Measurements from ENCODE around the gene SCN11A. TPM values are rescaled to one million over a fixed set of nuclear protein-coding genes. Genes with fewer than 3 reads are reported as not detected.

The SCN11A gene
- total RNA-seq, 6 donors from 2014 or later, result 0.09 to 1.0 (median 0.10) TPM; not detected in 1

DNA sequence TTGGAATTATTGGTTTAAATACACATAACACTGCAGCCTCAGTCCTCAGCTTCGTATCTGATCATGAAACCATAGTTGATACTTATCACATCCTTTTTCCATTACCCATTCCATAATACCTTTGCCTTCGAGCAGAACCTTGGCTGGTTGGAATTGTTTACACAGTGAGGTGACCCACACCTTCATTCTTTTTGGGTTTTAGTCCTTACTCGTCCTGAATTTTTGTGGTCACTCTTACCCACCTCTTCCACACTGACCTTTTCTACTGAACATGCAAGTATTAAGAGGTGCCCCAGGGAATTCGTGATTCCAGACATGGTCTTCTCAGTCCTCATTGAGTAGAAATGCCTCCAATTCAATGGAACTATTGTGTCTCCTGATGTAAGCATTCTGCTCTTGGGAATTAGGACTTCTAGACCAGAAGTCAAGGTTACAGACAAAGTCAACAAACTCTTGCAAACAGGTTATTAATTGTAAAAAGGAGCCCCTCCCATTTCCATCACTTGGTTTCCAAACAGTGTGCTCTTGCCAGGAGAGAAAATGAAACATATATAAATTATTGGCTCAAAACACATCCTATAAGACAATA is 37.7 kb downstream of the SCN11A start:
- 65 to 66% methylated on average over 4 of the region's 4 CpGs for WGBS, 2 donors
- no peaks in the 10 kb centered on the region for H3K4me1 ChIP-seq
- no peaks in the 10 kb centered on the region for H3K9me3 ChIP-seq
- no peaks in the 10 kb centered on the region for H3K36me3 ChIP-seq
- no peak for DNase-seq
- no peak overlapping the region for H3K4me3 ChIP-seq
- no peaks in the 10 kb centered on the region for H3K27me3 ChIP-seq
- H3K27ac ChIP-seq, result no peak overlapping the region
- ATAC-seq (ENCODE audit: low FRiP score in 2 of 2), result no peak
- no peak for TF ChIP-seq EP300 (IDR thresholded peaks at IDR 0.05)
- TF ChIP-seq CTCF (IDR thresholded peaks at IDR 0.05), result no peak
- no peak for TF ChIP-seq POLR2AphosphoS5 (IDR thresholded peaks at IDR 0.05)
- TF ChIP-seq POLR2A (IDR thresholded peaks at IDR 0.05), result no peak

DNA sequence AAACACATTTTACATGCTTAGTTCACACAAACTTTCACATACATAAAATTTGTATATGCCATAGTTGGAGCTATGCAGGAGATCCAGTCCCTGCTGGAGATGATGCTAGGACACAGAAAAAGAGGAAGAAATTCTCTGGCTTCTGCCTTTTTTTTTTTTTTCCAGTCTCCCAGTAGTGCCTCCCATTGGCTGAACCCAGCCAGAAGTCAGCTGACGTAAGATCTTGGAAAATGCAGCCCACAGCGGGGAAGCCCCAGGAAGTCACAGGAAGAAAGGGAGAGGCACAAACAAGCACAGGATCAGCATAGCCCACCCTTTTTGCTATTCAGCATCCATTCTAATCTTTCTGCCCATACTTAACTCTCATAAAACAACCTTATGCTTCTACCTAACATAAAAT is 38.5 kb downstream of the SCN11A start:
- Histone ChIP-seq H3K4me1 (no peaks in the 10 kb centered on the region), H3K4me3 (no peak overlapping the region), H3K27me3 (no peaks in the 10 kb centered on the region), H3K36me3 (no peaks in the 10 kb centered on the region), H3K27ac (no peak overlapping the region), H3K9me3 (no peaks in the 10 kb centered on the region)
- 38 to 44% methylated on average over 2 of the region's 2 CpGs for WGBS, 2 donors
- TF ChIP-seq EP300 (IDR thresholded peaks at IDR 0.05) (no peak), POLR2A (IDR thresholded peaks at IDR 0.05) (no peak), POLR2AphosphoS5 (IDR thresholded peaks at IDR 0.05) (no peak), CTCF (IDR thresholded peaks at IDR 0.05) (no peak)
- ATAC-seq (ENCODE audit: low FRiP score in 2 of 2) (peak in 1 of 2 donors; percentile 51), DNase-seq (no peak)

DNA sequence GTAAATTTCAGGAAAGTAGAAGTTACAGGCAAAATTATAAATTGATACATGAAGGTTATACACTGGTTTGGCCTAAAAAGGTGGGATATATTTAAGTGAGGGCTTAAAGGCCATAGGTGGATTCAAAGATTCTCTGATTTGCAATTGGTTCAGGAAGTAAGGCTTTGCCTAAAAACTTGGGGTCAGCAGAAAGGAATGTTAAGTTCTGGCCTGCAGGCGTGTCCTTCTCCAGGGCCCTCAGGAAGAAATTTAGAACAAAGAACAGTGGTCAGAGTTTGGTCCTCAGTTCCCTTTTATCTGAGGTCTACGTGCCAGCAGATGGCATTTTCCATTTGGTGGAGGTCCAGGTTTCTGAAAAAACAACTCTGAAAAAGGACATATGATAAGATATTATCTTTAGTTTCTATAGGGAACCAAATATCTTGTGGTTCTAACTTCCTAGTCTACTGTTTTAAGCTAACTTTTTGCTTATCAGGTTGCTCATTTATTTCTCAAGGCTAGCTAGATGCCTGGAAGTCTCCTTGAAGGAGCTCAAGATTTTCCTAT is 40.5 kb downstream of the SCN11A start:
- Histone ChIP-seq H3K4me3 (no peak overlapping the region), H3K4me1 (no peaks in the 10 kb centered on the region), H3K27ac (no peak overlapping the region), H3K9me3 (no peaks in the 10 kb centered on the region), H3K36me3 (no peaks in the 10 kb centered on the region), H3K27me3 (no peaks in the 10 kb centered on the region)
- TF ChIP-seq EP300 (IDR thresholded peaks at IDR 0.05) (no peak), CTCF (IDR thresholded peaks at IDR 0.05) (no peak), POLR2AphosphoS5 (IDR thresholded peaks at IDR 0.05) (no peak), POLR2A (IDR thresholded peaks at IDR 0.05) (no peak)
- WGBS, 2 donors, result 43 to 67% methylated on average over 2 of the region's 2 CpGs
- no peak for ATAC-seq (ENCODE audit: low FRiP score in 2 of 2)
- no peak for DNase-seq

GRCh38 chr3:39005295-39005694 is 46.4 kb downstream of the SCN11A start:
- no peak overlapping the region for H3K27ac ChIP-seq
- no peaks in the 10 kb centered on the region for H3K4me1 ChIP-seq
- 54 to 67% methylated on average over 2 of the region's 2 CpGs for WGBS, 2 donors
- no peak for DNase-seq
- no peaks in the 10 kb centered on the region for H3K9me3 ChIP-seq
- no peaks in the 10 kb centered on the region for H3K27me3 ChIP-seq
- no peak overlapping the region for H3K4me3 ChIP-seq
- H3K36me3 ChIP-seq, result no peaks in the 10 kb centered on the region
- ATAC-seq (ENCODE audit: low FRiP score in 2 of 2), result no peak
- TF ChIP-seq EP300 (IDR thresholded peaks at IDR 0.05) (no peak), CTCF (IDR thresholded peaks at IDR 0.05) (no peak), POLR2A (IDR thresholded peaks at IDR 0.05) (no peak), POLR2AphosphoS5 (IDR thresholded peaks at IDR 0.05) (no peak)

Small RNAs within 50 kb of the gene (small RNA-seq; reads per million reads assigned to genes)
- gene RNU6-1227P, result 0 reads per million in 4 donors

Other genes starting within 250 kb of the SCN11A start
- gene SCN10A, start 235.7 kb downstream of the SCN11A start, total RNA-seq, result not detected
- gene WDR48, start 72 bp upstream of the SCN11A start, total RNA-seq, result 10 to 100 TPM in 5 of 6 donors, 1 to 10 TPM in 1; 9.7 to 30.2 (median 25.5) TPM
- gene GORASP1, start 55.7 kb upstream of the SCN11A start, total RNA-seq, result 10 to 100 TPM; 71.1 to 99.5 (median 79.8) TPM
- gene TTC21A, start 55.7 kb upstream of the SCN11A start, total RNA-seq, result 10 to 100 TPM in 4 of 6 donors, 1 to 10 TPM in 2; 7.4 to 52.4 (median 14.3) TPM
- gene CSRNP1, start 101.6 kb upstream of the SCN11A start, total RNA-seq, result 100 to 1,000 TPM in 1 of 6 donors, 10 to 100 TPM in 5; 32.5 to 128 (median 82.4) TPM
- 1 to 10 TPM in 1 of 6 donors, under 1 TPM in 2, not detected in 3; 0.07 to 1.2 (median 0.10) TPM for gene XIRP1, start 140.7 kb upstream of the SCN11A start, total RNA-seq
- gene CX3CR1, start 228.1 kb upstream of the SCN11A start, total RNA-seq, result 10 to 100 TPM in 1 of 6 donors, 1 to 10 TPM in 4, under 1 TPM in 1; 0.59 to 15.3 (median 2.5) TPM

All from upper lobe of left lung (tissue), 6 donors.